ENCODE results near the gene KCNH2.
A peak's percentile ranks its signal among the peaks of the same experiment; 100 is the strongest.

The KCNH2 gene

DNA sequence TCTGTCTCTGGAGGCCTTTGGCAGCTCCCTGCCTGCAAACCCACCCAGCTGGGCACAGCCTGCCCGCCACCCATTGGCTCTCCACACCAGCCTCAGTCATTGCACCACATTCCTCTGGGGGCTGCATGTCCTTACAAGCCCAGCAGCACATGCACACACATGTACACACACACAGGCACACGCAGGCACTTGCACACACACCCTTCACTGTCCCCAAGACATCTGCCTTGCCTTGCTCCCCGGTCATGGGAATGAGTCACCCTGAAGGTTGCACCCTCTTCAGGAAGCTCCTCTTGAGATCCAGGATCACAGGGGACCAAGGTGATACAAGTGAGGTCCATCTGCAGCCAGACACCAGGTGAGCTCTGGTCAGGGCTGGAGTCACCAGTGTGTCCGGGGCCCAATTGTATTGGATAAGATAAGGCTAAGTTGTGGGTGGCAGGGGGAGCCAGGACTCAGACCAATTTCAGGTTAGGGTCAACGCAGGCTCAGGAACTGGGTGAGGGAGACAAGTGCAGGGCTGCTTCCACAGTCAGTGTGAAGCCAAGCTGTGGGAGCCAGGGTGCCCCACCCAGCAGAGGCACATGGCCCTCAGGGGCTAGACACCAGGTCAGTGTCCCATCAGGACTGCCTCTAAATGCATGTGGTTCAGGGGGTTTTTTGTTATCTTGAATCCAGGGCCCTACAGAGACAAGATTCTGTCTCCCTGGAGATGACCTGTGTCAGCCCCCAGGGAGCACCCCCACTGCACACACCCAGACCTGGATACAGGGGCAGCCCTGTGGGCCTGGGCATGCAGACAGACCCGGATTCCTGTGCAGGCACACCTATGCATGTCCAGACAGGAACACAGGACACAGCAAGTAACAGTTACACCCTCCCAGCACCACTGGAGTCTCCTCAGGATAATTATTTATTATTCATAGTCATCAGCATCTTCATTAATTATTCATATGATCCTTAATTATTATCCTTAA is 33.8 kb downstream of the KCNH2 start:
- H3K4me3 ChIP-seq (ENCODE audit: low read depth, low read length) = peak overlapping the region; percentile 1
- TF ChIP-seq, protein P1, sequence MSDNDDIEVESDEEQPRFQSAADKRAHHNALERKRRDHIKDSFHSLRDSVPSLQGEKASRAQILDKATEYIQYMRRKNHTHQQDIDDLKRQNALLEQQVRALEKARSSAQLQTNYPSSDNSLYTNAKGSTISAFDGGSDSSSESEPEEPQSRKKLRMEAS (IDR thresholded peaks at IDR 0.05; ENCODE audit: low read depth, low read length) = peak; percentile 72
- TF ChIP-seq MYC (IDR thresholded peaks at IDR 0.05; ENCODE audit: low read depth, low read length) (peak; percentile 70), POLR2A (IDR thresholded peaks at IDR 0.05; ENCODE audit: extremely low read depth, insufficient read length) (no peak), CTCF (IDR thresholded peaks at IDR 0.05; ENCODE audit: low read depth, low read length) (no peak)

GRCh38 chr7:150943453-150943814 is 34.7 kb downstream of the KCNH2 start:
- no peak for DNase-seq (ENCODE audit: low read depth)
- no peak overlapping the region for H3K4me3 ChIP-seq (ENCODE audit: low read depth, low read length)
- TF ChIP-seq POLR2A (IDR thresholded peaks at IDR 0.05; ENCODE audit: extremely low read depth, insufficient read length) = no peak
- TF ChIP-seq, protein P1 (IDR thresholded peaks at IDR 0.05; ENCODE audit: low read depth, low read length) = no peak
- TF ChIP-seq MYC (IDR thresholded peaks at IDR 0.05; ENCODE audit: low read depth, low read length) = no peak
- TF ChIP-seq CTCF (IDR thresholded peaks at IDR 0.05; ENCODE audit: low read depth, low read length) = no peak

More for the DNA sequence above, 33.8 kb downstream of the KCNH2 start:
- DNase-seq (ENCODE audit: low read depth) = peak; percentile 78

- no peak for DNase-seq (ENCODE audit: low read depth)
- TF ChIP-seq MYC (IDR thresholded peaks at IDR 0.05; ENCODE audit: low read depth, low read length) (no peak), POLR2A (IDR thresholded peaks at IDR 0.05; ENCODE audit: extremely low read depth, insufficient read length) (no peak), CTCF (IDR thresholded peaks at IDR 0.05; ENCODE audit: low read depth, low read length) (no peak)
- TF ChIP-seq, protein P1 (IDR thresholded peaks at IDR 0.05; ENCODE audit: low read depth, low read length) = no peak
- H3K4me3 ChIP-seq (ENCODE audit: low read depth, low read length) = no peak overlapping the region
Measured at GRCh38 chr7:150942591-150943452, 35.3 kb downstream of the KCNH2 start.

DNA sequence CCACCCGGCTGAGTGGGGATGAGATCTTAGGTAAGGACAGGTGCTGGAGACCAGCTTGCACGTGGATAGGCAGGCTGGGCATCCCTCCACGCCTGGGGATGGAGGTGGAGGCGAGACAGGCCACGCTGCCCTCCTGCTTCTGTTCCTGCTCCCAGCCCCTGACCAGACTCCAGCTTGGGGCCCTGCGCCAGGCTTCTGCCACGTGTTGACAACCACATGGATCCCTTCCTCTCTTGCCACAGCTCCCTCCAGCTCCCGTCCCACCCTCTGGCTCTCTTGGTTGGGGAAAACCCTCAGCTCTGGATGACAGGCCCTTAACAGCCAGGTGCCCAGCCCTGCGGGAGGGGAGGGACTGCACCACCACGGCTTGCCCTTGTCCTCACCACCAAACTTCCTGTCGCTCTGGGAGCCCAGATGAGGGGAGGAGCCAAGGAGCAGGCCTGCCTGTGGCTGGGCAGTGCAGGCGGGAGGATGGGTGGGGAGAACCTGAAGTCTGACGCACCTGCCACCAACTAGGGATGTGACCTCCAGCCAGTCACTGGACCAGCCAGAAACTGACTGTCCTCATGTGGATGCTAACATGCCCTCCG is 36.0 kb downstream of the KCNH2 start:
- DNase-seq (ENCODE audit: low read depth) = peak; percentile 89
- TF ChIP-seq POLR2A (IDR thresholded peaks at IDR 0.05; ENCODE audit: extremely low read depth, insufficient read length) (peak; percentile 20), MYC (IDR thresholded peaks at IDR 0.05; ENCODE audit: low read depth, low read length) (peak; percentile 88), CTCF (IDR thresholded peaks at IDR 0.05; ENCODE audit: low read depth, low read length) (no peak)
- TF ChIP-seq, protein P1 (IDR thresholded peaks at IDR 0.05; ENCODE audit: low read depth, low read length) = peak; percentile 93

GRCh38 chr7:150941351-150942000 is 36.6 kb downstream of the KCNH2 start:
- H3K4me3 ChIP-seq (ENCODE audit: low read depth, low read length) = no peak overlapping the region
- no peak for TF ChIP-seq POLR2A (IDR thresholded peaks at IDR 0.05; ENCODE audit: extremely low read depth, insufficient read length)
- TF ChIP-seq, protein P1 (IDR thresholded peaks at IDR 0.05; ENCODE audit: low read depth, low read length) = no peak
- TF ChIP-seq MYC (IDR thresholded peaks at IDR 0.05; ENCODE audit: low read depth, low read length) = no peak
- no peak for TF ChIP-seq CTCF (IDR thresholded peaks at IDR 0.05; ENCODE audit: low read depth, low read length)
- no peak for DNase-seq (ENCODE audit: low read depth)

More for the DNA sequence above, 36.0 kb downstream of the KCNH2 start:
- no peak overlapping the region for H3K4me3 ChIP-seq (ENCODE audit: low read depth, low read length)
